HG03103 (cell line): ENCODE measurements around the gene PRICKLE2.

Source experiments
- ATAC-seq: cut with Tn5 transposase; IDR thresholded peaks from one replicate; pipeline ENCODE4 v1.9.1; 2021; ENCODE audit warnings: low read depth; ENCODE audit not compliant: unreplicated experiment

PRICKLE2 gene

GRCh38 chr3:64163019-64163754 lies 62.1 kb downstream of the PRICKLE2 start:
- ATAC-seq: no peak

GRCh38 chr3:64161481-64161952 lies 63.7 kb downstream of the PRICKLE2 start:
- no peak for ATAC-seq

DNA sequence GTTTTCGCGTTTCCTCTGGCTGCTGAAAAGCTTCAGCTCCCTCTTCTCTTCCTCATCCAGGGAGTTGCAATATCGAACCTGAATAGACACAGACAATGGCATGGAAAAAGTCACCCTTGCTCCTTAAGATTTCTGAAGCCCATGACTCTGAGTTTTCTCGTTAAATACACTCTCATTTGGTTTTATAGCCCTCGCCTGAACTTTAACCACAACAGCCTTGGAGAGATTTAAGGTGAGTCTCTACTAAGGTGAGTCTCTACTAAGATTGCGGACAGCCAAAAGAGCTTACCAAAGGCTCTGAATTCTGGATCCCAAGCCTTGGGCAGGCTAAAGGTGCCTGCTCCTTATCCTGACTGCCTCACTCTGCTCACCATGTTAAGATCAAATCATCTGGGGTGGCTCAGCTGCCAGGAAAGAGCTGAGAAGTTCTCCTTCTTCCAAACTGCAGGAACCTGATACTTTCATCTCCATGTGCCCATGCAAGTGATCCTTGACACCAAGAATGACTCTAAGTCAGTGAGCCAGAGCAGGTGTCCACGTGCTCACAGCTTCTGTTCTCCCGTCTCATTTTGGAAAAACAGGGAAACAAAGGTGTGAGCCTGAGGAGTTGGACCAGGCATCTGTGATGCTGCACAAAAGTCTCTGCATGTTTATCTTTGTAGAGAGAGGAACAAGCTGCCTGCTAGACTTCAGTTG lies 65.1 kb downstream of the PRICKLE2 start:
- ATAC-seq: no peak

DNA sequence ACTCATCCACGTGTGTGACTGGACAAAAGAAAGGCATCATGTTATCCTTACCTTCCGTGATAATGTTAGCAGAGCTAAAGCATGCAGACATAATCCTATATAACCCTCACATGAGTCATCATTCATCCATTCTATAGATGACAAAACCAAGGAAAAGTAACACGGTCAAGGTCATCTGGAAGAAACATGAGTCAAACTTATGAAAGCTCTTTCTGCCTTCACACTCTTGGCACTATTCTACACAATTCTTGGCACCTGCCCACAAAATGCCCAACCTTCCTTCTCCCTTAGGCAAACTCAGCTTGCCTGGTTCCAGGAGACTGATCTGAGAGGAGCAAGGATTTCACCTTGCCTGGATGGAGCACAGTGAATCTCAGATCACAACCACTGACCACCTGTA lies 66.9 kb downstream of the PRICKLE2 start:
- ATAC-seq: no peak

GRCh38 chr3:64157150-64158035 lies 67.9 kb downstream of the PRICKLE2 start:
- ATAC-seq: no peak

GRCh38 chr3:64155328-64155727 lies 69.9 kb downstream of the PRICKLE2 start:
- no peak for ATAC-seq

GRCh38 chr3:64152676-64153466 lies 72.4 kb downstream of the PRICKLE2 start:
- no peak for ATAC-seq

- no peak for ATAC-seq
These were observed 73.2 kb downstream of the PRICKLE2 start for GRCh38 chr3:64152086-64152485.

- no peak for ATAC-seq
These were observed 73.9 kb downstream of the PRICKLE2 start for GRCh38 chr3:64151342-64151871.

- no peak for ATAC-seq
These were observed 74.6 kb downstream of the PRICKLE2 start for GRCh38 chr3:64150623-64151207.

GRCh38 chr3:64149886-64150285 lies 75.4 kb downstream of the PRICKLE2 start:
- ATAC-seq: no peak

DNA sequence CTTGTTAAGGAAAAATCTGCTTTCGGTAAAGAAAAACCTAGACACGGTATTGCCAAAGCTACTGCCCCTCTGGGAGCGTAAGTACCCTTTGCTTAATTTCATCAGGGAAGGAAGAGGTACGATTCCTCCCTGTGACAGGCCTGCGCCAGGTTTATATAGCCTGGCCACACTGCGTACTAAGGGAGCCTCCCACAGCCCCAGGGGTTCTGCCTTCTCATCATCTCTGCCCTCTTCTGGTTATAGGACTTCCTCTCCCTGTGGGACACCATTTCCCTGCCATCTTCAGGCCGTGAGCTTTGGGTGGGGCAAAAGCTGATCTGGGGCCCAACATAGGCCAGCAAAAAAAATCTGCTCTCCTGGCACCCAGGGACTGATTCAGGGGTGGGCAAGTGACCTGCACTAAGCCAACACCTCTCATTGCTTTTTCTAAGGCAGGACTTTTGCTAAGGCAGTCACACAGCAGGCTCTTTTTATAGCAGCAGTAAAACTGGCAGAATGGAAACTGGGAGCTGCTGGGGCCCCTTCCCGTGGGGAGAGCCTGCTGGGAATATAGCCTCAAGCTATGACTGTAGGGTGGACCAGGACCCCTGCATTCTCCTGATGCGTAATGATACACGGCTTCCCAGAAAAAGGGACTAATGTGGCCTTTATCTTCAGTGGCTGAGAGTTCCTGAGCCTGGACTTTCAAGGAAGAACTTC lies 76.2 kb downstream of the PRICKLE2 start:
- ATAC-seq: no peak

- no peak for ATAC-seq
These were observed 78.1 kb downstream of the PRICKLE2 start for GRCh38 chr3:64147211-64147610.

DNA sequence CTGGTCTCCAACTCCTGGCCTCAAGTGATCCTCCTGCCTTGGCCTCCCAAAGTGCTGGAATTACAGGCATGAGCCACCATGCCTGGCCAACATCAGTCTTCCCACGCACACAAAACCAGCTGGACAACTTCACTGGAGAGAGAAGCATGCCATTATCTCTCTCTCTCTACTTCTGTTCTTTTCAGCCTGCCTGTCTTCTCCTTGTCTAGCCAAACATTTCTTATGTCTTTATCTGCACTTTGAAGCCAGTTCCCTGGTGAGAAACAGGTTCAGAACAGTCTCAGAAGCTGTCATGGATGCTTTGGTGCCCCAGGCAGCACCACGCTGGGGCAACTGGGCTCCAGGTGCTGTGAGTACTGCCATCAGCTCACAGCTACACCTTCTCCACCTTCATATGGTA lies 79.8 kb downstream of the PRICKLE2 start:
- ATAC-seq: no peak

- ATAC-seq: no peak
These were observed 80.9 kb downstream of the PRICKLE2 start for GRCh38 chr3:64144241-64144900.

DNA sequence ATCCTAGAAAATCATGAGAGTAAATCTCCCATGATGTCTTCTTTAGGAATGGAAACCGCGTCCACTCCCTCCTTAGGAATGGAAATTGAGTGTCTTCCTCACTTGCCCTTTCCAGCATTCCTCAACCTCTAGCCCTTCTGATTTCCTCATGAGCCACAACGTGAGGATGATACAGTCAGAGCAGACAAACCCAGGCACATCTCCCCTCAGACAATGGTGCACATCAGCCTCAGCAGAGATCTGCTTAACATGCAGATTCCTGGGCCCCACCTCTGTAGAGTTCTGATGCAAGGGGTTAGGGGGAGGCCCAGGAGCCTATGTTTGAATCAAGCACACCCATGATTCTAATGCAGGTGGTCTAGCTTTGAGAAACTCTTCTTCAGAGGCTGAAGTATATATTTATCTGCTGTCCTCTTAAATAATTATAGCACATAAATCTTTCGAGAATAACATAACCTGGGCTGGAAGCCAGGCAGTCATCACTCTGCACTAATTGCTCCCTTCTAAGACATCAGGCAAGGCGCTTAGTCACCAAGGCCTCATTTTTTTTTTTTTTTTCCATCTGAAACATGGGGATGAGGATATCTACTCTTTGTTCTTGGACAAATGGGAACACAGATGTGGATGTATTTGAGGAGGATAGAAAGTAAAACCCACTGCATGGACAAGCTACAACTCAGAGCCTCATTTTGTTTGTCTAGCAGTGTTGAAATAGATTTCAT lies 81.7 kb downstream of the PRICKLE2 start:
- ATAC-seq: no peak

- ATAC-seq: no peak
These were observed 83.8 kb downstream of the PRICKLE2 start for GRCh38 chr3:64141476-64141875.

DNA sequence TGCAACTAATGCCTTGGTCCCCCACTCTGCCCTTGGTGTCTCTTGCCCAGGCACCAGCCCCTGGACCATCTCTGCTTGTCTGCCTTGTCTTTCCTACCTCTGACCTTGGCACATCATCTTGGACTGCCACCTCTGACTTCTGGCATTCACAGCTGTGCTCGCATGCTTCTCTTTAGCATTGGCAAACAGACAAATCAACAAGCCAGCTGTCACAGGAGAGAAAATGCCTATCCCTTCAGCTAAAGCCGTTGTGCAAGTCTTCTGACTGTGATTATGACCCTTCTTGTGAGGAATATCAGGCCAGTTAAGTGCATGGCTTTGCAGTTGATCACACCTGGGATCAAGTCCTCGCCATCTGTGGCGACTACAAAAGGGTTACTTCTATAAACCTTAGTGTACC lies 84.6 kb downstream of the PRICKLE2 start:
- ATAC-seq: no peak
